ENCODE data around the gene SEPTIN5. TPM values are rescaled to one million over a fixed set of nuclear protein-coding genes. Genes with fewer than 3 reads are reported as not detected.

Gene SEPTIN5
- total RNA-seq, 1 donor from 2014 or later: 141 TPM

DNA sequence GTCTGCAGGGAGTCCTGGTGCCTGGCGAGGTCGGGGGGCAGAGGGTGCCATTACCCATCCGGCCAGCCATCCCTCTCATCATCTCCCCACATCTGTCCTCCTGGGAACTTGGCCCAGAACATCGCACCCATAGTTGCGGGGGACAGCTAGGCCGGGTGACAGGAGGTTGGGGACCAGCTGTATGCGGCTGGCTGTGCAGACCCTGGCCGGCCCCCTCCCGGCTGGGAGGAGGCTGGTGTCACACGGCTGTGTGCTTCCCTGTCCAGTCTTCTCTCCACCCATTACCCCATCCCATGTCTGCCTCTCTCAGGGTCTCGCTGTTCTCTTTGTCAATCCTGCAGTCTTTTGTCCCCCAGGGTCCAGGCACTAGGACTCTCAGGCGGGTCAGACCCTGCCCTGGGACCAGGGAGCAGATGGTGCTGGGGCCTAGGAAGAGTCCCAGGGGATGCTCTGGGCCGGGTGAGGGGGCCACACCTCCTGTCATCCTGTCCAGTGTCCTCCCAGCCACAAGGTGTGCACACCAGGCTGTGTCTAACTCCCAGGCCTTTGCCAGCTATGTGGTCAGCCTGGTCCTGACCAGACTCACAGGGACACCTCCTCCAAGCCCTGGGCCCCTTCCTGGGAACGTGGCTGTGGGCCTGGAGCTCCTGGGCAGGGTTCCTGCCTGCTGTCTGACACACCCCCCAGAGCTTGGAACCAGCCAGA, 39.8 kb downstream of the SEPTIN5 start:
- no peaks in the 10 kb centered on the region for H3K9me3 ChIP-seq (replicated peaks)
- H3K4me1 ChIP-seq: peaks cover 27% of the 10 kb centered on the region
- H3K36me3 ChIP-seq: no peaks in the 10 kb centered on the region
- H3K4me3 ChIP-seq: no peak overlapping the region
- intact Hi-C loops (cut with micrococcal nuclease): no loop called here
- H3K27ac ChIP-seq (replicated peaks): no peak overlapping the region
- peaks cover 99% of the 10 kb centered on the region for H3K27me3 ChIP-seq (ENCODE audit: low read depth)
- DNase-seq: no peak
- TF ChIP-seq, protein P1, sequence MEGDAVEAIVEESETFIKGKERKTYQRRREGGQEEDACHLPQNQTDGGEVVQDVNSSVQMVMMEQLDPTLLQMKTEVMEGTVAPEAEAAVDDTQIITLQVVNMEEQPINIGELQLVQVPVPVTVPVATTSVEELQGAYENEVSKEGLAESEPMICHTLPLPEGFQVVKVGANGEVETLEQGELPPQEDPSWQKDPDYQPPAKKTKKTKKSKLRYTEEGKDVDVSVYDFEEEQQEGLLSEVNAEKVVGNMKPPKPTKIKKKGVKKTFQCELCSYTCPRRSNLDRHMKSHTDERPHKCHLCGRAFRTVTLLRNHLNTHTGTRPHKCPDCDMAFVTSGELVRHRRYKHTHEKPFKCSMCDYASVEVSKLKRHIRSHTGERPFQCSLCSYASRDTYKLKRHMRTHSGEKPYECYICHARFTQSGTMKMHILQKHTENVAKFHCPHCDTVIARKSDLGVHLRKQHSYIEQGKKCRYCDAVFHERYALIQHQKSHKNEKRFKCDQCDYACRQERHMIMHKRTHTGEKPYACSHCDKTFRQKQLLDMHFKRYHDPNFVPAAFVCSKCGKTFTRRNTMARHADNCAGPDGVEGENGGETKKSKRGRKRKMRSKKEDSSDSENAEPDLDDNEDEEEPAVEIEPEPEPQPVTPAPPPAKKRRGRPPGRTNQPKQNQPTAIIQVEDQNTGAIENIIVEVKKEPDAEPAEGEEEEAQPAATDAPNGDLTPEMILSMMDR (IDR thresholded peaks at IDR 0.05; ENCODE audit: borderline replicate concordance): no peak

DNA sequence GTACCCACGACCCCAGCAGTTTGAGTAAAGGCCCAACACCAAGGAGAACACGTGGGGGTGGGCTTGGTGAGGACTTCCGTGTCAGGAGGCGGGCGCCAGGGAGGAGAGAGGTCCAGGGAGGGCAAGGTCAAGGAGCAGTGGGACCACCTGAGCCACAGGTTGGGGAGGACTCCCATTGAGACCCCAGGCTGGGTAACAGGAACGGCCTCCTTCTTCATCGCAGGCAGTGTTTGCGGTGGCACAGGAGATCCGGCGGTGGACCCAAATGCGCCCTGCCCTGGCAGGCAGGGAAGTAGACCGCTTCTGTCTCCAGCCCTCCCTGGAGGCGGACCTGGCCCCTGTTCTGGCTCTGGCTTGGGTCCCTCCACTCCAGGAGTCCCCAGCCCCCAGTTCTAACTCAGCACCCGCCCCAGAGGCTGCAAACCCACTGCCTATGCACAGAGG, 40.4 kb downstream of the SEPTIN5 start:
- TF ChIP-seq, protein P1 (IDR thresholded peaks at IDR 0.05; ENCODE audit: borderline replicate concordance): no peak
- Histone ChIP-seq H3K36me3 (no peaks in the 10 kb centered on the region), H3K9me3 (replicated peaks) (no peaks in the 10 kb centered on the region), H3K4me1 (peaks cover 33% of the 10 kb centered on the region), H3K27me3 (ENCODE audit: low read depth) (peaks cover 99% of the 10 kb centered on the region), H3K27ac (replicated peaks) (no peak overlapping the region), H3K4me3 (no peak overlapping the region)
- DNase-seq: no peak
- intact Hi-C loops (cut with micrococcal nuclease): no loop called here

DNA sequence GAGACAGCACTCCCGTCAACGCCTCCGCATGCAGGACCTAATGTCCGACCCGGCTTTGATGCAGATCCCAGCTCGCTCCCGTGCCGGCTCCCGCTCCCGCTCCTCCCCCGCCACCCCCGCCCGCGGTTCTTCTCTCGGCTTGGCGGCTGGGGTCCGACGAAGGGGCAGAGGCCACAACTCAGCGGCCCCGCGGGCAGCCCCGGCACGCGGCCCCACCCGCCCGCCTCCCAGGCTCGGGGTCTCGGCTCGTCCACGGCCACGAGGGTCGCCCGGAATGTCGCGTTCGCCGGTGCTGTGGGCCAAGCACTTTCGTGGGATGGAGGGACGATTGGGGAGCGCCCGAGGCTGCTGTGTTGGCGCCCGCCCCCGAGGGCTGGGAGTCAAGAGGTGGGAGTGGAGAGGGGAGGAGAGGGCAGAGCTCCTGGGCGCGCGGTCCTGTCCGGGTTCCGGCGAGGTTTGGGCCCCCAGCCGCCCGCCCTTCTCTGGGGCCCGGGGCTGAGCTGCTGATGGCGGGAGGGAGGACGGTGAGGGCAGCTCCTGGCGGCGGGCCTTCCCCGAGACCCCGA, 40.9 kb downstream of the SEPTIN5 start:
- Histone ChIP-seq H3K27ac (replicated peaks) (no peak overlapping the region), H3K4me1 (peaks cover 38% of the 10 kb centered on the region), H3K36me3 (no peaks in the 10 kb centered on the region), H3K27me3 (ENCODE audit: low read depth) (peaks cover 99% of the 10 kb centered on the region), H3K4me3 (no peak overlapping the region), H3K9me3 (replicated peaks) (no peaks in the 10 kb centered on the region)
- intact Hi-C loops (cut with micrococcal nuclease): no loop called here
- TF ChIP-seq, protein P1 (IDR thresholded peaks at IDR 0.05; ENCODE audit: borderline replicate concordance): no peak
- no peak for DNase-seq

DNA sequence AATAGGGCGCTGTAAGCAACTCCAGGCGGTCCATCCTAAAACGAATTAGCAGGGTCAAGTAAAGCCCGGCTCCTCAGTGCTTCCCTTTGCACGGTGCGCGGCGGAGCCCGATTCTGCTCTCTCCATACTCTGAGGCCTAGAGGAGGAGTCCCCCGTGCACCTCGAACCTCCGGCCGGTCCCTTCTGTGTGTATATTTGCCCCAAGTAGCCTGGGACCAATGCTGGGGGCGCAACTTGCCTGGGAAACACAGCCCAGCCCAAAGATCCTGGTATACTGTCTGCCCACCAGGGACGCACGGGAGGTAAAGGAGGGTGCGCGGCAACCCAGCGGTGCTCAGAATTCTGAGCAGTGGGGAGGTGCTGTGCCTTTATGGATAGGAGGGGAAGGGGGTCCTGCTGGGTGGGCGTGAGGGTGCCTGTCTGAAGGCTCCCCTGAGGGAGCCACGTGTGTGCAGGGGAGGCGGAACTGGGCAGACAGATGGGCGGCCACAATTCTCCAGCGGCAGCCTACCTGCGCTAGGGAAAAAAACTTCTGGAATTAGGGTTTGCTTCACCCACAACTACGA, 41.5 kb downstream of the SEPTIN5 start:
- intact Hi-C loops (cut with micrococcal nuclease): no loop called here
- H3K9me3 ChIP-seq (replicated peaks): no peaks in the 10 kb centered on the region
- no peak for DNase-seq
- H3K4me1 ChIP-seq: peaks cover 39% of the 10 kb centered on the region
- H3K27me3 ChIP-seq (ENCODE audit: low read depth): peaks cover 96% of the 10 kb centered on the region
- H3K4me3 ChIP-seq: no peak overlapping the region
- TF ChIP-seq, protein P1 (IDR thresholded peaks at IDR 0.05; ENCODE audit: borderline replicate concordance): no peak
- no peak overlapping the region for H3K27ac ChIP-seq (replicated peaks)
- no peaks in the 10 kb centered on the region for H3K36me3 ChIP-seq

DNA sequence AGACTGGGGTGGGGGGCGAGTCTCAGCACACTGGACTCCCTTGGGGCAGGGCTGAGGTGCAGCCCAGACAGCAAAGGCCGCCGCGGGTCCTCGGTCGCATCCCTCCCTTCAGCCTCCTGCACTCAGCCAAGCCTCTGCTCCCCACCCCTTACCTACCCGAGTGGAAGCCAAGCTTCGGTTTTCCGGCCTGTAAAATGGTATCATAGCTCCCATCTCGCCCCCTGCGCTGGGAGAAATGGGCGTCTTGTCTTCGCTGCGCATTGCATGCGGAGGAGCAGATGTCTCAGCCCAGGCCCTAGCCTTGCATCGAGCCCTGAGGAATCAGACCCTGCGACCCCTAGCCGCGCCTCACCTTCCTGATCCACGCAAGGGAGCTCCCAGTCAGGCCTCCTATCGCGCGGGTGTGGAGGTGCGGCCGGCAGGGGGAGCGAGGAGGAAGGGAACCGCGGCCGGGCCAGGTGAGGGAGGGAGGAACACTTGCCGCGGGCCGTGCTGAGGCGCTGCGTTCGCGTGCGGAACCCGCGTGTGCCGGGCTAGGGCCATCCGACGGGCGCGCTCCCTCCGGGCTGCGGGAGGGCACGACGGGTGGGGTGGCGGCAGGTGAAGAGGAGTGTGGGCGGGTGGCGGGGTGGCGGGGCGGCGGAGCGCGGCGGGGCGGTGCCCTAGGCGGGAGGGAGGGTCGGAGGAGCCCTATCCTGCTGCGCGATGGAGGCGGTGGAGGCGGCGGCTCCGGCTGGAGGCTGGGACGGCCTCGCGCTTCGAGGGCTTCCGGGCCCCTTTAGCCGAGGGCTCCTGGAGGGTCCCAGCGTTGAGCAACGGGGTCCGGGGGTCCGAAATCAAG, 42.2 kb downstream of the SEPTIN5 start:
- Histone ChIP-seq H3K27ac (replicated peaks) (no peak overlapping the region), H3K9me3 (replicated peaks) (no peaks in the 10 kb centered on the region), H3K4me3 (peak overlapping the region; percentile 50), H3K36me3 (no peaks in the 10 kb centered on the region), H3K27me3 (ENCODE audit: low read depth) (peaks cover 94% of the 10 kb centered on the region), H3K4me1 (peaks cover 42% of the 10 kb centered on the region)
- intact Hi-C loops (cut with micrococcal nuclease): no loop called here
- TF ChIP-seq, protein P1 (IDR thresholded peaks at IDR 0.05; ENCODE audit: borderline replicate concordance): peak; percentile 55
- DNase-seq: no peak
